Nephron (organoid): Measurements from ENCODE around the gene CAPN15.
"Not testable (repeated sequence)": the region's sequence is repeated elsewhere in the genome, so short reads cannot be mapped to it uniquely, and the experiment has no call there.

Source experiments
- H3K27ac Mint-ChIP-seq, 3 experiments: 2 replicates each; pipeline ENCODE4 v1.8.0; 2020; ENCODE audit warnings: mixed read lengths in 3 of 3, mild to moderate bottlenecking in 2 of 3, moderate library complexity in 1 of 3
- H3K27me3 Mint-ChIP-seq: 2 replicates; pipeline ENCODE4 v1.8.0; 2021; ENCODE audit warnings: low read depth, mild to moderate bottlenecking, moderate library complexity, mixed read lengths
- H3K36me3 Mint-ChIP-seq: 2 replicates; pipeline ENCODE4 v1.8.0; 2020; ENCODE audit warnings: low read depth, mixed read lengths
- H3K4me1 Mint-ChIP-seq: 2 replicates; pipeline ENCODE4 v1.8.0; 2020; ENCODE audit warnings: mixed read lengths
- H3K4me3 Mint-ChIP-seq, 3 experiments: 2 replicates each; pipeline ENCODE4 v1.8.0; 2020; ENCODE audit warnings: mild to moderate bottlenecking in 3 of 3, mixed read lengths in 3 of 3, moderate library complexity in 2 of 3
- H3K9me3 Mint-ChIP-seq: 2 replicates; pipeline ENCODE4 v1.8.0; 2020; ENCODE audit warnings: mixed read lengths
- CTCF ChIP-seq, 3 experiments: fragments of 200-600 bp; sonication (generic); IDR thresholded peaks; one replicate each; pipeline ENCODE4 v1.5.0; 2021; ENCODE audit warnings: antibody characterized with exemption in 3 of 3; ENCODE audit not compliant: unreplicated experiment in 3 of 3

The CAPN15 gene

GRCh38 chr16:491220-491919 is 36.1 kb upstream of the CAPN15 start:
- H3K4me1 Mint-ChIP-seq: peaks cover 14% of the 10 kb centered on the region
- no peak for TF ChIP-seq CTCF (IDR thresholded peaks at IDR 0.05; ENCODE audit: unreplicated experiment in 3 of 3)

GRCh38 chr16:492211-492875 is 35.2 kb upstream of the CAPN15 start:
- no peak overlapping the region for H3K4me3 Mint-ChIP-seq
- TF ChIP-seq CTCF (IDR thresholded peaks at IDR 0.05; ENCODE audit: unreplicated experiment in 3 of 3): no peak
- no peaks in the 10 kb centered on the region for H3K9me3 Mint-ChIP-seq
- H3K27me3 Mint-ChIP-seq: peaks cover 3% of the 10 kb centered on the region
- peaks cover 17% of the 10 kb centered on the region for H3K4me1 Mint-ChIP-seq
- H3K27ac Mint-ChIP-seq: peak overlapping the region in 1 of 3 experiments; percentile 51
- peaks cover 39% of the 10 kb centered on the region for H3K36me3 Mint-ChIP-seq

More at GRCh38 chr16:491220-491919, 36.1 kb upstream of the CAPN15 start:
- H3K27me3 Mint-ChIP-seq: no peaks in the 10 kb centered on the region
- H3K27ac Mint-ChIP-seq: peak overlapping the region; percentile 73 to 84 (median 73)
- H3K4me3 Mint-ChIP-seq: peak overlapping the region in 1 of 3 experiments; percentile 12
- H3K36me3 Mint-ChIP-seq: peaks cover 34% of the 10 kb centered on the region
- no peaks in the 10 kb centered on the region for H3K9me3 Mint-ChIP-seq

GRCh38 chr16:494676-495075 is 32.8 kb upstream of the CAPN15 start:
- H3K27me3 Mint-ChIP-seq, H3K4me3 Mint-ChIP-seq, H3K9me3 Mint-ChIP-seq, H3K27ac Mint-ChIP-seq: not testable (repeated sequence)
- Mint-ChIP-seq H3K4me1 (peaks cover 17% of the 10 kb centered on the region), H3K36me3 (peaks cover 39% of the 10 kb centered on the region)

GRCh38 chr16:495127-495748 is 32.3 kb upstream of the CAPN15 start:
- peaks cover 42% of the 10 kb centered on the region for H3K36me3 Mint-ChIP-seq
- H3K4me1 Mint-ChIP-seq: peaks cover 17% of the 10 kb centered on the region
- H3K27me3 Mint-ChIP-seq: peaks cover 3% of the 10 kb centered on the region
- peak; percentile 10 to 21 (median 15) for TF ChIP-seq CTCF (IDR thresholded peaks at IDR 0.05; ENCODE audit: unreplicated experiment in 3 of 3)
- H3K9me3 Mint-ChIP-seq: no peaks in the 10 kb centered on the region
- no peak overlapping the region for H3K27ac Mint-ChIP-seq
- no peak overlapping the region for H3K4me3 Mint-ChIP-seq

- Mint-ChIP-seq H3K9me3 (no peaks in the 10 kb centered on the region), H3K4me1 (peaks cover 11% of the 10 kb centered on the region), H3K4me3 (peak overlapping the region in 2 of 3 experiments; percentile 45 to 69), H3K36me3 (peaks cover 38% of the 10 kb centered on the region), H3K27ac (peak overlapping the region; percentile 76 to 92 (median 85)), H3K27me3 (peaks cover 3% of the 10 kb centered on the region)
- no peak for TF ChIP-seq CTCF (IDR thresholded peaks at IDR 0.05; ENCODE audit: unreplicated experiment in 3 of 3)
These were observed 31.2 kb upstream of the CAPN15 start for GRCh38 chr16:496097-496886.

GRCh38 chr16:497258-497657 is 30.3 kb upstream of the CAPN15 start:
- Mint-ChIP-seq H3K9me3 (no peaks in the 10 kb centered on the region), H3K36me3 (peaks cover 33% of the 10 kb centered on the region), H3K4me3 (peak overlapping the region; percentile 43 to 69 (median 45))

More at GRCh38 chr16:497258-497657, 30.3 kb upstream of the CAPN15 start:
- H3K27ac Mint-ChIP-seq: peak overlapping the region; percentile 76 to 92 (median 85)
- no peak for TF ChIP-seq CTCF (IDR thresholded peaks at IDR 0.05; ENCODE audit: unreplicated experiment in 3 of 3)
- H3K4me1 Mint-ChIP-seq: peaks cover 6% of the 10 kb centered on the region
- peaks cover 3% of the 10 kb centered on the region for H3K27me3 Mint-ChIP-seq
